GM13976 (cell line): ENCODE results near the gene WDR74.
"Not testable (repeated sequence)": the region's sequence is repeated elsewhere in the genome, so short reads cannot be mapped to it uniquely, and the experiment has no call there.

Experiments
- DNase-seq: peaks from one replicate; pipeline ENCODE4 v3.0.0; 2012; ENCODE audit warnings: low spot score
- CTCF ChIP-seq: IDR thresholded peaks from 2 replicates; pipeline ENCODE4 v1.5.1; 2012; ENCODE audit warnings: borderline replicate concordance, mild to moderate bottlenecking; ENCODE audit not compliant: insufficient read depth; ENCODE audit errors: extremely low read depth, missing control alignments, control extremely low read depth
- in situ Hi-C: fragments of 300-500 bp; cut with MboI; formaldehyde crosslinking; loops from one replicate; pipeline ENCODE4 v1.12.0; 2022; ENCODE audit warnings: low sequenced_read_pairs, mixed read lengths, inconsistent platforms; ENCODE audit not compliant: unreplicated experiment

Gene WDR74

GRCh38 chr11:62841361-62842170 is 2.2 kb upstream of the WDR74 start:
- in situ Hi-C loops: no loop called here
- DNase-seq: peak; percentile 93
- no peak for TF ChIP-seq CTCF

GRCh38 chr11:62840721-62841360 is 1.5 kb upstream of the WDR74 start:
- in situ Hi-C loops, DNase-seq: not testable (repeated sequence)

GRCh38 chr11:62835336-62835735 is 4.1 kb downstream of the WDR74 start:
- DNase-seq: no peak
- in situ Hi-C loops: no loop called here
- no peak for TF ChIP-seq CTCF

GRCh38 chr11:62832336-62833234 is 6.8 kb downstream of the WDR74 start, which contains the start of gene TEX54:
TEX54 (minus strand) TSS chr11:62832841.
- in situ Hi-C loops: no loop called here
- DNase-seq: no peak
- no peak for TF ChIP-seq CTCF

GRCh38 chr11:62831520-62832335 is 7.7 kb downstream of the WDR74 start, which contains the start of gene STX5:
STX5 (minus strand) TSS chr11:62832051; CDS start chr11:62831243, 808 bp downstream.
- in situ Hi-C loops: no loop called here

More at GRCh38 chr11:62831520-62832335, 7.7 kb downstream of the WDR74 start, which contains the start of gene STX5:
- TF ChIP-seq CTCF: no peak
- peak; percentile 98 for DNase-seq
